Measurements from ENCODE around the gene ZNF776.
"Not testable (repeated sequence)": the region's sequence is repeated elsewhere in the genome, so short reads cannot be mapped to it uniquely, and the experiment has no call there.

Gene ZNF776

DNA sequence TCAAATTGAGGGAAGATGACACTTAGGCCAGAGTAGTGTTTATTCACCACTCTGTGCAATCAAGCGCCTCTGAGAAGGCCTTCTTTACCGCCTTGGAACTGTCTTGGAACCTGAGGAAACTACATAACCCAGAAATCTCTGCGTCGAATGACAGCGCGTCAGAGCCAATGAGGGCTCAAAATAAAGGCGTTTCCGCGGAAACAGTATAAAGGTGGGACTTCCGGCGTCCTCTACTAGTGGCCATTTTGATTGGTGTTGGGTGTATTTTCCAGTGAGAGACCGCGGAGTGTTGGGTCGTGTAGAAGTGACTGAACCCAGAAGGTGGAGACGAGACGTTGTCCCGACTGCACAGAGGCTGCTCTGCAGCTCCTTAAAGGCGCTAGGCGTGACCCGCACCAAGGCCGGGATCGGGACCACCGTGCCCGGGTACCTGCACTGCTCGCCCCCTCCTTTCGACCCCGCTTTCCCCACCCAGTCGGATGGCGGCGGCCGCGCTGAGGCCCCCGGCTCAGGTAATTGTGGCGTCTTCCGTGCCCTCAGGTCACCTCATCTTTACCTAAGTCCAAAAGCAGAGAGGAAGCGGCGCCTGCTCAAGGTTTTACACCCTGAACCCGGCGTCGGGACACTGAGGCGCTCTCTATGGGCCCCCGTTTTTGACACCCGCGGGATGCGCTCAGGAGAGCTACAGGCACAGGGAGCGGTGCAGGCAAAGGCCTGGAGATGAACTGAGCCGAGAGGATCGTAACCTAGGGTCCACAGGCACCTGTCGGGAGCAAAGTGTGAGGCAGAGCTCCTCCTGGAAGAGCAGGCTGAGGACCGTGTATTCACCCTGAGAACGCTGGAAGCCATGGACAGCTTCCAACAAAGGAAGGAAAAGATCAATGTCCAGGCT, at the start of gene ZNF776:
ZNF776 (plus strand) TSS at position 236 of the 892 bp plus-strand sequence; CDS start at position 480, 244 bp downstream.
- DNase-seq: peak; percentile 86 to 92

- DNase-seq: no peak
Measured at GRCh38 chr19:57701625-57702024, 45.0 kb upstream of the ZNF776 start.

- DNase-seq: no peak
Measured at GRCh38 chr19:57706346-57706745, 40.3 kb upstream of the ZNF776 start.

GRCh38 chr19:57708641-57709361, 37.8 kb upstream of the ZNF776 start, which contains the start of gene ZNF154:
Gene ZNF154, minus strand, starts transcription at chr19:57709204. Its CDS starts 233 bp downstream, at chr19:57708971.
- DNase-seq: peak; percentile 37 to 72

- DNase-seq: no peak
Measured at GRCh38 chr19:57709616-57710015, 37.0 kb upstream of the ZNF776 start.

DNA sequence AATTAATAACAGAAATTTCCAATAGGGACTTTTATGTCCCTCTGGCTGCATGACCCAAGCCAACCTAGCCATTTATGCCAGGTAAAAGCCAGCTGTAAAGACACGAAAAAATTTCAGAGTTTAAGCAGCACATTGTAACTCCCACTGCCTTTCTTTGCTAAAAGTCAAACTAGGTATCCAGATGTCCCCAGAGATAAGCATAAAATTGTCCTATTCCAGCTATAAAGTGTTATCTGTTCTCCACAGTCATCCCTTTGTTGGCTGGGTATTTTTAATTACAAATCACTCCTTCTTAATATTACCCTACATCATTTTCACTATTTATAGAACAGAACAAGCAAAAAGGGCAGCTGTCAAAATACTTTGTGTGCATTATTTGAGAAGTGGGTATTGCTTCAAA, 34.4 kb upstream of the ZNF776 start:
- DNase-seq: no peak

DNA sequence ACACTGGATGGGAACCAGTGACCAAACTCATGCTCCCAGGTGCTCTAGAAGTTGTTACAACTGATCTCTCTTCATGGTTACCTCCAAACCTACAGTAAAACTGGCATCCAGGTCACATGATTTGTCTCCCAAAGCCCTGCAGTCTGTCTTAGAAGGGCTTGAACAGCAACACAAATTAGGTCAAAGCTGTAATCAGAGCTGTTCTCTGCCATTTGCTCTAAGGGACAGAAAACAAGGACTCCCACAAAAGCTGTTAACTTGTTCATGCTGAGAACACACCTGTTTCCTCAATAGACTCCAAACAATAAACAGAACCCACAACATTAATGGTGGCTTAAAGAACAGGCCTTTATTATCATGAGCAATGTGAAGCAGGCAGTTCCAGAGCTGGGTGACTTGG, 27.2 kb upstream of the ZNF776 start:
- DNase-seq: no peak

GRCh38 chr19:57719901-57720519, 26.6 kb upstream of the ZNF776 start:
- DNase-seq: no peak

DNA sequence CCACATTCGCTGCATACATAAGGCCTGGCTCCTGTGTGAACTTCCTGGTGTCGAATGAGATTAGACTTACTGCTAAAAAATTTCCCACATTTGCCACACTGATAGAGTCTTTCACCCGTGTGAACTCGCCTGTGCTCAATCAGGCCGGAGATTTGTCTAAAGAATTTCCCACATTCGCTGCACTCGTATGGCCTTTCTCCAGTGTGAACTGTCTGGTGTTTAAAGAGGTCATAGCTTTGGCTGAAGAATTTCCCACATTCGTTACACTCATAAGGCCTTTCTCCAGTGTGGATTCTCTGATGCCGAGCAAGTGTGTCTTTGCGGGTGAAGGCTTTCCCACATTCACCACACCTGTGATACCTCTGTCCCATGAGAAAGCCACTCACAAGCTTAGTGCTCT, 25.7 kb upstream of the ZNF776 start:
- DNase-seq: no peak

DNA sequence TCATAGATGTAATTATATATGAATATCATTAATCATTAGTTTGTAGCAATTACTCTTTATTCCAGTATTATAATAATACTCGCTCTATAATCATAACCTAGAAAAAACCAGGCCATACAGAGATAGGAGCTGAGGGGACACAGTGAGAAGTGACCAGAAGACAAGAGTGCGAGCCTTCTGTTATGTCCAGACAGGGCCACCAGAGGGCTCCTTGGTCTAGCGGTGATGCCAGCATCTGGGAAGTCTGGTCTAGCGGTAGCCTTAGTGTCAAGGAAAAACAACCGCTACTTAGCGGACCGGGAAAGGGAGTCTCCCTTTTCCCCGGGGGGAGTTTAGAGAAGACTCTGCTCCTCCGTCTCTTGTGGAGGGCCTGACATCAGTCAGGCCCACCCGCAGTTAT, 8.3 kb upstream of the ZNF776 start:
- DNase-seq: peak in 1 of 2 experiments; percentile 22

- DNase-seq: not testable (repeated sequence)
Measured at GRCh38 chr19:57738770-57739169, 7.8 kb upstream of the ZNF776 start.

DNA sequence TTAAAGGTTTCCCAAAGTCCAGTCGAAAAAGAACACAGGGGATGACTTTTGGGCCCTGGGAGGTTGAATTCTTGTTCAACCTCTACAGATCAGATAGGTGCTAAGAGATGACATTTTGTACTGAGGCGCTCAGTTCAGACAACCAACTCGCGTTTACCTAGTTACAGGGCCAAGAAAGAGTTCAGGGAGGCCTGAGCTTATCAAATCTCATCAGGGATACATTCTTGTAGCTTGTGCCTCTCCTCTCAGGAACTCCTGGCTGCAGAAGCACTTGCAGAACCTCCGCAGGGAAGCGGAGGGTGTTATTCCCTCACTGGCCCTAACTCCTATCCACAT, 825 bp downstream of the ZNF776 start:
- no peak for DNase-seq

- no peak for DNase-seq
Measured at GRCh38 chr19:57748029-57748428, 1.4 kb downstream of the ZNF776 start.

DNA sequence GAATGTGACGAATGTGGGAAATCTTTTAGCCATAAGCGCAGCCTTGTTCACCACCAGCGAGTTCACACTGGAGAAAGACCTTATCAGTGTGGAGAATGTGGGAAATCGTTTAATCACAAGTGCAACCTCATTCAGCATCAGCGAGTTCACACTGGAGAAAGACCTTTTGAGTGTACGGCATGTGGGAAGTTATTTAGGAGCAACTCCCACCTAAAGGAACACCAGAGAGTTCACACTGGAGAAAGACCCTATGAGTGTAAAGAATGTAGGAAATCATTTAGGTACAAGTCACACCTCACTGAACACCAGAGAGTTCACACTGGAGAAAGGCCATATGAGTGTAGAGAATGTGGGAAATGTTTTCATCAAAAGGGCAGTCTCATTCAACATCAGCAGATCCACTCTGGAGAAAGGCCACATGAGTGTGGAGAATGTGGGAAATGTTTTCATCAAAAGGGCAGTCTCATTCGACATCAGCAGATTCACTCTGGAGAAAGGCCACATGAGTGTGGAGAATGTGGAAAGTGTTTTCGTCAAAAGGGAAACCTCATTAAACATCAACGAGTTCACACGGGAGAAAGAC, 7.6 kb downstream of the ZNF776 start:
- no peak for DNase-seq

DNA sequence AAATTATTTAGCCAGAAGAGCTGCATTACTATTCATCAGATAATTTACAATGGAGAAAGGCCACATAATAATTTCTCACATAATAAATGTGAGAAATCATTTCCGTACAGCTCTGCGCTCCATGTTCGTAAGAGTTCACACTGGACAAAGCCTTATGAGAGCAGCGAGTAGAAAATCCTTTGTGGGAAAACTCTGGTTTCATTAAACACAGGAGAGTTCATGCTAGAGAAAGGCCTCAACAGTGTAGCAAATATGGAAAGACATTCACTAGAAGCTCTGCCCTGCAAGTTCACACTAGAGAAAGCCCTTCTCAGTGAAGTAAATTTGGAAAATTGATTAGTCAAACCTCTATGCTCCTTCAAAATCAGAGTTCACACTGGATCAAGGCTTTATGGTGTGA, 8.4 kb downstream of the ZNF776 start:
- no peak for DNase-seq

DNA sequence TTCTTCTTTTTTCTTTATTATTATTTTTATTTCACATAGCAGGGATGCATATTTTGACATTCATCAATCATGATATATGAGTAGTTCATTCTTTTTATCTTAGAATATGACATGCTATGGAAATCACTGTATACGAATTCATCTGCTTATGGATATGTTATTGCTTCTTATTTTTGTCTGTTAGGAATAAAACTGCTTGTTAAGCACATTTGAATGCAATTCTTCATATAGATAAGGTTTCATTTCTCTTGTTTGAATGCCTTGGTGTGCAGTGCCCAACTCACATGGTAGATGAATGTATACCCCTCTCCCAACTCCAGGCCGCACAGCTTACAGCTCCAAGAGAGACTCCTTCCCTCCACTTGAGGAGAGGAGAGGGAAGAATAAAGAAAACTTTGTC, 11.3 kb downstream of the ZNF776 start:
- DNase-seq: no peak

DNA sequence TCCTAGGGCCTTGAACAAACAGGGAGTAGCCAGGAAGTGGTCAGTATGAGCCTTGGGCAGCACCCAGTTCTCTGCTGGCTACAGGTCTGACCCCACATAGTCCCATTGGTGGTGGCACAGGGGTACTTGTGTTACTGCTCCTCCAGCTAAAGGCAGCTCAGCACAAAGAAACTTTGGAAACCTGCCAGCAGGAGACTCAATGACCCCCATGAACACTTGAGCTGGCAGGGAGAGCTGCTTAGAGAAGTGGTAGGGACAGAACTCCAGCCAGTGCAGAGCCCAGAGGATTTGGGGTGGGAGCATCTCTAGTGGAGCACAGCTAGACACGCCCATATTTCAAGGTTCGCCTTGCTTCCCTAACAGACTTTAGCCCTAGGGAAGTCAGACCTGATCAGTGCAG, 12.5 kb downstream of the ZNF776 start:
- no peak for DNase-seq

DNA sequence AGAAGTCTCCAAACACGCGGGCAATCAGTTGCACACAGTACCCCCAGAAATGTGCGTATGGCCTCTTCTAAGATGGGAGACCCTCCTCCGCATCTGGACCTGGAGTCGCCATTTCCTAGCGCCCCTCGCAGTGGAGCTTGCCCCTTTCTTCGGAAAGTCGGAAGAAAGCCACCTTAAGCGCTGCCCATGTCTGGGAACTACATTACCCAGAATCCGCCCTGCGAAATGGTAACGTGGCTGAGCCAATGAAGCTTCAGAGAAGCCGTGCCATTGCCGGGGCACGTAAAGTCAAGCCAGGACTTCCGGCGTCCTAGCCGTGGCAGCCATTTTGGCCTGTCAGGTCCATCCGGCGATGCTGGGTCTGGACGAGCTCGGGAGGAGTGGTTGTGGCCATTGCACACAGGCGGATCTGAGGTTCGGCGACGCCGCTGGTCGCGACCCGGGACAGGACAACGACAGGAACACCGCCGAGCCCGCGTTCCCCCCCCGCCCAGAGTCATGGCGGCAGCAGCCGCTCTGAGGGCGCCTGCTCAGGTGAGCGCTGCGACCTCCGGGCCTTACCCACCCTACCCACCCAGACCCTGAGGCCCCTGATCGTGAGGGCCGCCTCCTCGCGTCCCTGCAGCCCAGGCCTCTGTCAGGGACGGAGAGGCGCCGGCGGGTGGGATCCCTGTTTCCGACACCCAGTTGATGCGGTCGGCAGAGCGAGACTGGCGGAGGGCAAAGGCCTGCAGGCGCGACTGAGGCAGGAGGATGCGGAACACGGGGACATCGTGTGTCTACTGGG, 22.9 kb downstream of the ZNF776 start, which contains the start of gene ZNF586:
ZNF586 (plus strand) TSS at position 332 of the 787 bp plus-strand sequence; CDS start at position 499, 167 bp downstream.
- peak; percentile 89 to 92 for DNase-seq

GRCh38 chr19:57771417-57771816, 24.8 kb downstream of the ZNF776 start:
- DNase-seq: no peak

DNA sequence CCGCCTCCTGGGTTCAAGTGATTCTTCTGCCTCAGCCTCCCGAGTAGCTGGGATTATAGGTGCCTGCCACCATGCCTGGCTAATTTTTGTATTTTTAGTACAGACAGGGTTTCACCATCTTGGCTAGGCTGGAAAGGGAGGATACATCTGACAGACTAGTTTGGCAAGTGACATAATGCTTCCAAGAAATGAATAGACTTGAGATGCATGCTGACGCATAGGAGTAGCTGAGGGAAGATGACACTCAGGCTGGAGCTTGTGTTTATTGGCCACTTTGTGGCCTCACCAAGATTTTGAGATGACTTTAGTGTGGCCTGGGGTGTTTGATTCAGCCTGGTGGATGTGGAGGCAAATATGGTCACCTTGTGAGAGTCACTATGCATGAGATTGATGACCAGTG, 26.9 kb downstream of the ZNF776 start:
- no peak for DNase-seq

GRCh38 chr19:57776764-57777296, 30.2 kb downstream of the ZNF776 start:
- no peak for DNase-seq

GRCh38 chr19:57778336-57778735, 31.7 kb downstream of the ZNF776 start:
- DNase-seq: no peak

Measured in NCI-H1930 (cell line).